ENCODE data around the gene UGT2A2. TPM values are rescaled to one million over a fixed set of nuclear protein-coding genes. Genes with fewer than 3 reads are reported as not detected.

The UGT2A2 gene
- total and polyA plus RNA-seq, 12 donors = not detected

DNA sequence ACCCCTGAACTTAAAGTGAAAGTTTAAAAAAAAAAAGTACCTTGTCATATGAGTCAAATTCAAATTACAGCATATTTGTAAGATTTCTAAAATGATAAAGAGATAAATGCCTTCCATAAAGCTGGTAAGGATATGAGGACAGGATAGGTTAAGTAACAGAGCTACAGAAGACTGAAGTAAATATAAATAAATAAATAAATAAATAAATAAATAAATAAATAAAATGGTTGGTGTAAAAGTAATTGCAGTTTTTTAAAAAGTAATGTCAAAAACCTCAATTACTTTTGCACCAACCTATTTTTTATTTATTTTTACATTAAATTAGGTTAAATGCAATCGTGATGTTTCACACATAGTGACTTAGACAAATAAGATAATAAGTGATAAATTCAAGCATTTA lies 62.2 kb downstream of the UGT2A2 start:
- intact Hi-C loops (cut with DNase I) = no loop called here
- 81 to 94% methylated on average over 1 of the region's 1 CpG for WGBS, 2 donors
- Histone ChIP-seq H3K9me3 (peaks cover 0 to 3% (median 0%) of the 10 kb centered on the region in 11 donors), H3K4me1 (no peaks in the 10 kb centered on the region), H3K4me3 (no peak overlapping the region), H3K27me3 (no peaks in the 10 kb centered on the region), H3K27ac (no peak overlapping the region), H3K36me3 (no peaks in the 10 kb centered on the region)
- no peak for TF ChIP-seq CTCF (IDR thresholded peaks at IDR 0.05)
- DNase-seq (no peak), ATAC-seq (no peak)

GRCh38 chr4:69576251-69576877 lies 63.1 kb downstream of the UGT2A2 start:
- H3K4me1 ChIP-seq = no peaks in the 10 kb centered on the region
- whole genome bisulfite sequencing, 2 donors = 95 to 96% methylated on average over 24 of the region's 24 CpGs
- no peak for TF ChIP-seq CTCF (IDR thresholded peaks at IDR 0.05)
- H3K9me3 ChIP-seq = peaks cover 0 to 3% (median 0%) of the 10 kb centered on the region in 11 donors
- H3K27ac ChIP-seq = no peak overlapping the region
- no peak for DNase-seq
- H3K4me3 ChIP-seq = no peak overlapping the region
- no peaks in the 10 kb centered on the region for H3K36me3 ChIP-seq
- no peaks in the 10 kb centered on the region for H3K27me3 ChIP-seq
- ATAC-seq = peak in 1 of 8 donors; percentile 34
- intact Hi-C loops (cut with DNase I) = no loop called here

DNA sequence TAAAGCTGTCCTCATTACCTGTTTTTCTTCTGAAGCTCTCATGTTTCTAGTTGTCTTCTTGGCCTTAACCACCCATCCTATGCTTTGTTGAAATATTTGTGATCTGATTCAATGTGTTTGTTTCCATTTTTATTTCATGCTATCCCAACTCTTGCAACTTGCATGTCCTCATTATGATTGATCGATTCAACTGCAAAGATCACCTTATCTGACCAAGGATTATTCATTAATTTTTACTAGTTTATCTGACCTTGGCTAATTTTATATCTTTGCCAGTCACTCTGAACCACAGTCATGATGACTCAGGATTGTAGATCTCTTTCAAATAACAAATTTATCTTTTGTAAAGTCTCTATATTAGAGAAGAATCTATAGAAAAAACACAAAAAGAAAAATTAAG lies 70.7 kb downstream of the UGT2A2 start:
- Histone ChIP-seq H3K4me1 (no peaks in the 10 kb centered on the region), H3K27me3 (no peaks in the 10 kb centered on the region), H3K36me3 (no peaks in the 10 kb centered on the region), H3K27ac (no peak overlapping the region), H3K4me3 (no peak overlapping the region), H3K9me3 (no peaks in the 10 kb centered on the region)
- TF ChIP-seq CTCF (IDR thresholded peaks at IDR 0.05) = no peak
- ATAC-seq = no peak
- WGBS, 2 donors = 86 to 92% methylated on average over 1 of the region's 1 CpG
- DNase-seq = no peak
- intact Hi-C loops (cut with DNase I) = no loop called here

DNA sequence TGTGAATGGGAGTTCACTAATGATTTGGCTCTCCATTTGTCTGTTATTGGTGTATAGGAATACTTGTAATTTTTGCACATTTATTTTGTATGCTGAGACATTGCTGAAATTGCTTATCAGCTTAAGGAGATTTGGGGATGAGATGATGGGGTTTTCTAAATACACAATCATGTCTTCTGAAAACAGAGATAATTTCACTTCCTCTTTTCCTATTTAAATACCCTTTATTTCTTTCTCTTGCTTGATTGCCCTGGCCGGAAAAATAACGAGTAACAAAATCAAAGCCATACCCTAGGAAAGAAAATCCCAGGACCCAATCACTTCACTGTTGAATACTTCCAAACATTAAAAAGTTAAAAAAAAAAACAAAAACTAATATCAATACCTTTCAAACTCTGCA lies 76.0 kb downstream of the UGT2A2 start:
- DNase-seq (no peak), ATAC-seq (no peak)
- Histone ChIP-seq H3K27ac (no peak overlapping the region), H3K36me3 (no peaks in the 10 kb centered on the region), H3K9me3 (peaks cover 0 to 20% (median 0%) of the 10 kb centered on the region in 11 donors), H3K4me1 (no peaks in the 10 kb centered on the region), H3K27me3 (no peaks in the 10 kb centered on the region), H3K4me3 (no peak overlapping the region)
- intact Hi-C loops (cut with DNase I) = no loop called here
- WGBS, 2 donors = 38 to 43% methylated on average over 2 of the region's 2 CpGs
- no peak for TF ChIP-seq CTCF (IDR thresholded peaks at IDR 0.05)
